Brain pericyte (primary cell): ENCODE measurements around the gene IGF2R.
"Not testable (repeated sequence)": the region's sequence is repeated elsewhere in the genome, so short reads cannot be mapped to it uniquely, and the experiment has no call there.

Source experiments
- DNase-seq: peaks from one replicate; pipeline ENCODE4 v3.0.0-alpha.2; 2012; ENCODE audit warnings: low read depth, low spot score

IGF2R gene

DNA sequence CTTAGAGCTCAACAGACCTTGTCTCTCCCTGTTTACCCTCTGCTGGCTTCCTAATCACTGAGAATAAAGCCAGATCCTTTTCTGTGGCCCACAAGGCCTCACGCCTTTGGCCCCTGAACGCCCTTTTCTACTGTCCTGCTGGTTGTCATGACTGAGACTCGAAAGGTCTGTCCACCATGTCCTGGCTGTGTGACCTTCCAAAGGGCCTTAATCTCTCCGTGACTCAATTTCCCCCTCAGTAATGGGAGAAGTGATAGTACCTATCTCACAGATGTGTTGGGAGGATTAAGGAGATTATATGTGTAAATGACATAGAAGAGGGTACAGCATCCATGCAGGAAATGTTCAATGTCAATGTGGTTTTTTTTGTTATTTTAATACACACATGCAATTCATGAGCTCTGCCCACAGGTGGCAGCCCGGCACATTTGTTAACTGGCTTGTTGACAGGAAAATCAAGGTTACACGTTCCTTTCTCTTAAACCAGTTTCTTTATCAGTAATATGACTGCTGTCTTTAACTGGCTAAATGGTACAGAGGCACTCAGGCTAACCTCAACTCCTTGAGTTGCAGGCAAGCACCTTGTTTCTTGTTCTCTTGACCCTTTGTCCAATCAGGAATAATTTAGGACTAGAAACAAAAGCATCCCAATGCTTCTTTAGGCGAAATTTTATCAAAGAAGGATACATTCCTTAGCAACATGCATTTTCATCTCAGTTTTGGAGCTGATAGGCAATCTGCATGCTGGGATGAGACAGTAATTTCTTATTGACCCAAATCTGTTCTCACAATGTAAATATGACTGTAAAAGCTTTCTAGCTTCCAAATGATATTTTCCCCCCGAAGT, 169.3 kb downstream of the IGF2R start:
- DNase-seq: no peak

- no peak for DNase-seq
Observed at GRCh38 chr6:160138839-160139419, 170.0 kb downstream of the IGF2R start.

GRCh38 chr6:160139420-160139851, 170.6 kb downstream of the IGF2R start:
- peak; percentile 46 for DNase-seq

GRCh38 chr6:160140493-160140892, 171.6 kb downstream of the IGF2R start:
- not testable (repeated sequence) for DNase-seq

- DNase-seq: peak; percentile 56
Observed at GRCh38 chr6:160141001-160141726, 172.3 kb downstream of the IGF2R start.

- DNase-seq: no peak
Observed at GRCh38 chr6:160142115-160142715, 173.3 kb downstream of the IGF2R start.

DNA sequence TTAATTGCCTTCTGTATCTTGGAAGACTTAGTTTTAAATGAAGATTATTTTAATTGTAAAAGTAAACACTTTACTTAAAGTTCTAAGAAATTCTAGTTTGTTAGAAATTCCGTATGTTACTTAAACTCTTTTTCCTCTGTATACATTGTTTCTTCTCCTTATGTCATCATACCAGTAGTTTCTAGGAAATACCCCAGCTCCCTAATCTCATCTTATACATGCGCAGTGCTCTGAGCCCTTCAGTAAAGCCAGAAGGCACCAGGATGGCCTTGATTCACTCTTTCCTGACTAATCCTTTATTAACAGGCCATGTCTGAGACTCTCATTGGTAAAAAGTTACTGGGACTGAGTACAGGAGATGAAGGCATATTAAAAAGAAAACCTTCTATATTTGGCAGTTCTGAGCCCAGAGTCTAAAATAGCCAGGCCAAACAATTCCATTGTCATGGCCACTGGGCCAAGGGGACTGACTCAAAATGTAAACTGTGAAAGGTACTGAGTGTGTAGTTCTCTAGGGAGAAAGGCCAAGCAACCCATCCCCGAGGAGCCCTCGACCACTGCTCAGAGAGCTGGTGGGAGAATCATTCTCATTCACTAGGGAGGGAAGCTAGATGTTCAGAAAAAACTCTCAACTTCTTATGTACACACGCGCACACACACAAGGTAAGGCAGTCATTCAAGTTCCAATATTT, 177.7 kb downstream of the IGF2R start:
- DNase-seq: no peak

DNA sequence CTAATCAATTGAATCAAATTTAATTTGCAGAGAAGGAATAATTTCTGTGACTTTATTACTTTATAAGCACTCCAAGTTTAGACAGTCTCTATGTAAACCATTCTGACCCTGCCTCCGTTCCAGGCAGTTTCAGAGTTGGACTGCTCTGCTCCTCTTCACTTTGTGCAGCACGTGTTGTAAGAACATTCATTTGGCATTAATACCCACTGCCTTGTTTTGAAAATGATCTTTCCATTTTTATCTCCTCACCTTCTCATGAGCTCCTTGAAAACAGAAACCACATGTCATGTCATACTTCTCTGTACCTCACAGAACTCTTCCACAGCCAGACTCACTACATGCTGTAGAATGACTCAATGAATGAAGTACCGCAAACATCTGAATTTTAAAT, 178.3 kb downstream of the IGF2R start:
- DNase-seq: no peak

DNA sequence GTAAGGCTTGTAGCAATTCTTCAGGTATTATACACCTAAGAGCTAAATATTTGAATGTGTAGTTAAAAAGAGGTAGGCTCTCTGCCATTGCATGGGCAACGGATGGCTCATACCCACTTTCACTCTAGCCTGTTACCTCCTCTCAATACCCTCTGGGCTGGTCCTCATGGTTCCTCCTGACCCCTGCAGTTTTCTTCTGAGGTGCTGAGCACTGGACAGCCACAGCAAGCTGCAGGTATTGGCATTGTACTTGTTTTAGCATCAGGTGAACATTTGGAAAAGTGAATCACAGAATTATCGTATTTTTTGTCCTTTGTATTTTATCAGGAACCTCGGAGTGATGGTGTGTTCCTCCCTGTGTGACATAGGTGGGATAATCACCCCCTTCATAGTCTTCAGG, 185.6 kb downstream of the IGF2R start:
- no peak for DNase-seq

DNA sequence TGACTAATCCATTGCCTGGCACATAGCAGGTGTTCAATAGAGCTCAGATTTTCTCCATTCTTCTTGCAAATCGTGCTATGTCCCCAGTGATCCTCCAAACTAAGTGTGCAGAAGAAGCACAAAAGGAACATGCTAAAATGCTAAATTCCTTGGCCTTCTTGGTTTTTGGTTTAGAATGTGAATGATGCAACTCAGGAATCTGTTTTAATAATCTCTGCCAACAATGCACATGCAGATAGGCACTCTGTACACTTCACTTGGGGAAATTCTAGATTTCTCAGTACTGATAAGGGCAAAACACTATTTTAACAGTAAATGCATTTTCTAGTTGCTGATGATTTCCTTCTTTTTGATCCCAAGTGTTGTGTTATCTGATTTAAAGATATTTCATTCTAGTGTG, 188.0 kb downstream of the IGF2R start:
- DNase-seq: no peak

GRCh38 chr6:160160450-160160849, 191.6 kb downstream of the IGF2R start:
- no peak for DNase-seq
